KOPT-K1 (cell line): Measurements from ENCODE around the gene STPG3.

Experiments used
- H3K27ac ChIP-seq: fragments of 200-600 bp; sonication (generic); 2 replicates; pipeline ENCODE4 v1.5.1; 2016; ENCODE audit warnings: antibody characterized with exemption, mild to moderate bottlenecking, low read depth, low read length; ENCODE audit not compliant: poor library complexity, severe bottlenecking
- H3K36me3 ChIP-seq: fragments of 200-600 bp; sonication (generic); 2 replicates; pipeline ENCODE4 v1.5.1; 2017; ENCODE audit warnings: antibody characterized with exemption, mild to moderate bottlenecking, low read length, moderate library complexity; ENCODE audit not compliant: insufficient read depth
- H3K9me3 ChIP-seq: fragments of 200-600 bp; sonication (generic); 2 replicates; pipeline ENCODE4 v1.5.1; 2017; ENCODE audit warnings: antibody characterized with exemption, low read length, mild to moderate bottlenecking; ENCODE audit not compliant: insufficient read depth, poor library complexity, severe bottlenecking

The STPG3 gene

DNA sequence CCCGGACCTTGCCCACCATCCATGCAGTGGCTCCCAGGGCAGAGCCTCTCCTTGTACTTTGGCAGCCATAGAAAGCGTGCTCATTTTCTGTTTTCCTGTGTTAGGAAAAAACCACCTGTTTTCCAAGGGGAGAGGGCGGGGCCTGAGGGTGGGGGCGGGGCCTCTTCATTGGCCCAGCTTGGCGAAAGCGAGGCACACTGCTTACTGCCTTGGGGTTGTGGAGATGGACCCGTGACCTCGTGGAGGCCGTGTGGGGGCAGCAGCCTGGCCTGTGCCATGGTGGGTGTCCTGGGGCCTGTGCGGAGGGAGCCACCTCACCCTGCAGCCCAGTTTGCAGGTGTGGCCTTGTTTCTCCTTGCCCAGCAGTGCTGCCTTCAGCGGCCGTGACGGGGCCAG, 22.0 kb downstream of the STPG3 start:
- no peak overlapping the region for H3K27ac ChIP-seq
- H3K36me3 ChIP-seq, result peaks cover 38% of the 10 kb centered on the region

DNA sequence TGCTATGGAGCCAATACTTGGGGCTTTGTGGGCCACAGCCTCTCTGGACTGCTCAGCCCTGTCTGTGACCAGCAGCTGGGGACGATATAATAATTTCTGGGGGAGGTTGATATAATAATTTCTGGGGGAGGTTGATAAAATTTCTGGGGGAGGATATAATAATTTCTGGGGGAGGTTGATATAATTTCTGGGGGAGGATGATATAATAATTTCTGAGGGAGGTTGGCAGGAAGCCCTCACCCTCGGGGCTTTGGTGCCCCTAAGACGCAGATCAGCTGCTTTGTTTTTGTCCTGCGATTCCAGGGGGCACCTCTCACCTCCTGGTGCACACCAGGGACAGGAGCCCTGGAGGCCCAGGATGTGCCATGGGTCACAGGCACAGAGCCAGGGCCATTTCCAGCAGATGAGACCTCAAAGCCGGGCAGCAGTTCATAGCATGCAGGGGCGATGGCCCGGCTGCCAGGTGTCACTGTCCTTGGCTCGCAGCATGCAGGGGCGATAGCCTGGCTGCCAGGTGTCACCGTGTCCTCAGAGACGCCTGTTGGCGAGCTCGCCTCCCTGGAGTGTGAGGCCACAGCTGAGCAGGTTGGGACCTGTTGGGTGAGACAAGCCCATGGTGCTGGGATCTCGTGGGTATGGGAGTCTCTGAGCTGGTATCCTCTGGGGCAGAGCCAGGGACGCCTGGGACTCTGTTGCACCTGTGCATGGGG, 22.7 kb downstream of the STPG3 start:
- no peaks in the 10 kb centered on the region for H3K9me3 ChIP-seq
- no peak overlapping the region for H3K27ac ChIP-seq
- H3K36me3 ChIP-seq, result peaks cover 32% of the 10 kb centered on the region

More for the DNA sequence above, 22.0 kb downstream of the STPG3 start:
- no peaks in the 10 kb centered on the region for H3K9me3 ChIP-seq

DNA sequence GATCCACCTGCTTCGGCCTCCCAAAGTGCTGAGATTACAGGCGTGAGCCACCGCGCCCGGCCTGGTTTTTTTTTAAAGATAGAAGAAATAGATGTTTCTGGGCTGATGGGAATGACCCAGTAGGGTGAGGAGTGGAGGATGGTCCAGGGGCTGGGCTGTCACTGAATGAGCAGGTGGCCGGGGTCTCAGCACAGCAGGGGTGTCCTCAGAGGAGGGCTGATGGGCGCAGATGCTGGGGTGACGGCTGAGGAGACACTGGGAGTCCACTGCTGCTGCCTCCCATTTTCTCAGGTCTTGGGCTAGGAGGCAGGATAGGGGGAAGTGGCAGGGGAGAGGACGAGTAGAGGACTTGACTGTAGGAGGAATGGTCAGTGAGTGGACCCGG, 24.1 kb downstream of the STPG3 start:
- Histone ChIP-seq H3K36me3 (peaks cover 20% of the 10 kb centered on the region), H3K9me3 (no peaks in the 10 kb centered on the region), H3K27ac (no peak overlapping the region)

DNA sequence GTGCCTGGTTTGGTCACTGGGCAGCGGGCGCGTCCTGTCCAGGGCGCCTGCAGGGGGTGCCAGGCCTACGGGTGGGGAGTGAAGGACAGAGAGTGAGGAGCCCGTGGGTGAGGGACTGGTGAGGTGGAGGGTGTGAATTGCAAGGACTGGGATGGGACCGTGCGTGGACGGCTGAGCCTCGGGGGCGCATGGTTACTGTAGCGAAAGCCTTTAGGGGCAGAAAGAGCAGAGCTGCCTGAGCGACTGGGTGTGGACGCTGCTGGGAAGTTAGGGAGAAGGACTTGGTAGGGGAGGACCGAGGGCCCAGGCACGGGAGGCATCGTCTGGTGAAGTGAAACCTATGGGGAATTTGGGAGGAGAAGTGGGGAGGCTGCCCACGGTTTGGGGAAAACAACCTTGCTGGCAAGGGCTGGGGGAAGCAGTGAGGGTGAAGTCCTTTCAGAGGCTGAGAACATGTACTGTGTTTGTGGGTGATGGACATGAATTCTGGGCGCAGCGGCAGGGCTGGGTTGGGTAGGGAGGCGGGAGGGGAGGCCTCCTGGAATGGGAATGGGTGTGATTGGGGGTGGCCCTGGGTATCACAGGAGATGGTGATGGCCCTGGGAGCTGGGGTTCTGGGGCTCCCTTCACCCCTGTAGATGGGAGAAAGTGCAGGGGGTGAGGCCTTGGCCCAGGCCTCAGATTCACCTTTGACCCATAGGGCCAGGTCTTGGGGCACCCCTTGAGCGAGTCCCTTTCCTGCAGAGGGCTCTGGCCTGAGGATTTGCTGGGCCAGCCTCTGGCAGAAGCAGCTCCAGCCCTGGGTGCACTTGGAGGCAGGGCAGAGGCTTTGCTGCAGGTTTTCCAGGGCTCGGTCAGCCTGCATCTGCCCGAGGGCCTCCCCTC, 24.7 kb downstream of the STPG3 start:
- Histone ChIP-seq H3K27ac (no peak overlapping the region), H3K36me3 (peaks cover 20% of the 10 kb centered on the region), H3K9me3 (no peaks in the 10 kb centered on the region)

DNA sequence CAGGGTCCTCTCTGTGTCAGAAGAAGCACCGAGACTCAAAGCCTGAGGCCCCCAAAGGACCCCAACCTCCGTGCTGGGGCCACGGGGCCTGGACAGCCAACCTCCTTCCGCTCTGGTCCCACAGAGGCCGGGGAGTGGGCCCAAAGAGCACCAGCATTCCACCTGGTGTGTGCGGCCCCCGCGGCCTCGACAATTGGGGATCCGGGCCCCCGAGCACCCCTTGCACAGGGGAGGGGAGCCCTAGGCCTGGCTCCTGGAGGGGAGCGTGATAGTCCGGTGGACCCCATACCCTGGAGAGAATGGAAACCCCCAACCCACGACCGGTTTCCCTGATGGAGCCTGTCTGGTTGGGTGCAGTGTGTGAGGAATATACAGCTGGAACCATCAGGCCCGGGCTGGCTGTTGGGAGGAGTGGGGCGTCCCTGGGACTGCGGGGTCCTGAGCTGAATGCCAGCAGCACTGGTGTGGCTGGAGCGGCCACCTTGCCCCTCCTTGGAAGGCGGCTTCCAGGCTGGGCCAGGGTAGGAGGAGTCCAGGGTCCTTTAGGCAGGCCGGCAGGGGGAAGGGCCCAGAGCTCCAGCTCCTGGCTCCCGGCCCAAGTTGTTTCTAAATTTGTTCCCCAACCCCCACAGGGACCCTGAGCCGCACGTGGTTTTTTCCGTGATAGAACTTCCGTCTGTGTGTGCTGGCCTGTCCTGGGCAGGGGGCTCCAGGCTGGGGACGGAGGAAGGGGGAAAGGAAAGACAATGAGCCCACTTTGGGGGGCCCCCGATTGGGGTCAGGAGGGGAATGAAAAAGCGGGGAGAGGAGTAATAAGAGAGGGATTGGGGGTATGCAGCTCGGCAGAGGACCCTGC, 25.6 kb downstream of the STPG3 start:
- H3K36me3 ChIP-seq, result peaks cover 20% of the 10 kb centered on the region
- H3K9me3 ChIP-seq, result no peaks in the 10 kb centered on the region
- no peak overlapping the region for H3K27ac ChIP-seq

DNA sequence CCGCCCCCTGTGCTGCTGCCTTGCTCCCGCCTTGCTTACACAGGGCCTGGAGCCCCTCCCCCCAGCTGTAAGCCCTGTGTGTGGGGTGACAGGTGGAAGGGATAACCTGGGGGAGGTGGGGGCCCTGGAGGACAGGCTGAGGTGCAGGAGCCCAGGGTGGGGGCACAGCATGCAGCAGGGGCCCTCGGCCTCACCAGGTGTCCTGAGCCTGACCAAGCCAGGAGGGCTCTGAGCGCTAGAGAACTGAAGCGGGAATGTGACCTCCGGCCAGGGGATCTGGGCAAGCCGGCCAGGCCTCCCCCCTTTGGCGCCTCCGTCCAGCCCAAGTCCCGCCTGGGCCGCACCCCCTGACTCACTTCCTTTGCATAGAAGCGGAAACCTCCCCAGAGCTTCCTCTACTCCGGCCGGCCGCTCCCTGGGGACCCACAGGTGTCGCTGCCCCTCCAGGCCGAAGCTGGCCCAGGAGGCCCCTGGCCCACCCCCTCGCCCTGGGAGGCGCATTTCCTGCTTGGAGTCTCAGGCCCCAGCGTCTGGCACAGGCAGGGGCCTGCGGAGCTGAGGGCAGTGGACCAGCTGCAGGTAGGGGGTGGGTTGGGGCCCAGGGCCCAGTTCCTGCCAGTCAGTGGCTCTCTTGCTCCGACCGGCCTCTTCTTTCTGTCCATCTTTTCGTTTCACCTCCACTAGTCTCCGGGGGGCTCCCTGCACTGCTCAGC, 26.4 kb downstream of the STPG3 start, which contains the start of gene TOR4A:
TSS of gene TOR4A (plus strand) at position 398 of the 713 bp plus-strand sequence. CDS start 964 bp downstream, outside the sequence.
- H3K9me3 ChIP-seq, result no peaks in the 10 kb centered on the region
- peaks cover 15% of the 10 kb centered on the region for H3K36me3 ChIP-seq
- H3K27ac ChIP-seq, result no peak within 1 kb of the TSS

DNA sequence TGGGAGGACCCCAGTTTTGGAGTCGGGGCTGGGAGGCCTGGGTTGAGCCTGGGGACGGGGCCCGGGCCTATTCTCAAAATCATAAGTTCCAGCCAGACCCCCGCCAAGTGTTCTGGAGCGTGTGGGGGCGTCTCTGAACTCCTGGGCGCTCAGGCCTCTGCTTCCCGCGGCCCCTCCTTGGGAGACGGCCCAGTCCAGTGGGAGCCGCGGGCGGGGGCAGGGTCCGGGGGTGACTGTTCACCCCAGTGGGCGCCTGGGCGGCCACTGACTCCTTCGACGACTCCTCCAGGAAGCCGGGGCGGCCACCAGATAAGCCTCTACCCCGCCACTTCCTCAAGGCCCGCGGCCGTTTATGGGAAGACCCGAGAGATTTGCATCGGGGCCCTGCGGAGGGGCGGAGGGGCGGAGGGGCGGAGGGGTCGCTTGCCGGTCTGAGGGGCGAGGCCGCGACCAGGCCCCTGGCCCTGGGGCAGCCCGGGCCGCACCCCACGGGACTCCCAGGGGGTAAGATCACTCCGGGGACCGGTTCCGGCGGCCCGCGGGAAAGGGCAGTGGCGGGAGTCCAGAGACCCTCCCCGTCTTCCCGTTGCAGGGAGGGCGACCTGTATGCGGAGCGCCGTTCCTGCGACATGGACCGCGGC, 27.1 kb downstream of the STPG3 start:
- H3K9me3 ChIP-seq, result no peaks in the 10 kb centered on the region
- peaks cover 8% of the 10 kb centered on the region for H3K36me3 ChIP-seq
- no peak overlapping the region for H3K27ac ChIP-seq

DNA sequence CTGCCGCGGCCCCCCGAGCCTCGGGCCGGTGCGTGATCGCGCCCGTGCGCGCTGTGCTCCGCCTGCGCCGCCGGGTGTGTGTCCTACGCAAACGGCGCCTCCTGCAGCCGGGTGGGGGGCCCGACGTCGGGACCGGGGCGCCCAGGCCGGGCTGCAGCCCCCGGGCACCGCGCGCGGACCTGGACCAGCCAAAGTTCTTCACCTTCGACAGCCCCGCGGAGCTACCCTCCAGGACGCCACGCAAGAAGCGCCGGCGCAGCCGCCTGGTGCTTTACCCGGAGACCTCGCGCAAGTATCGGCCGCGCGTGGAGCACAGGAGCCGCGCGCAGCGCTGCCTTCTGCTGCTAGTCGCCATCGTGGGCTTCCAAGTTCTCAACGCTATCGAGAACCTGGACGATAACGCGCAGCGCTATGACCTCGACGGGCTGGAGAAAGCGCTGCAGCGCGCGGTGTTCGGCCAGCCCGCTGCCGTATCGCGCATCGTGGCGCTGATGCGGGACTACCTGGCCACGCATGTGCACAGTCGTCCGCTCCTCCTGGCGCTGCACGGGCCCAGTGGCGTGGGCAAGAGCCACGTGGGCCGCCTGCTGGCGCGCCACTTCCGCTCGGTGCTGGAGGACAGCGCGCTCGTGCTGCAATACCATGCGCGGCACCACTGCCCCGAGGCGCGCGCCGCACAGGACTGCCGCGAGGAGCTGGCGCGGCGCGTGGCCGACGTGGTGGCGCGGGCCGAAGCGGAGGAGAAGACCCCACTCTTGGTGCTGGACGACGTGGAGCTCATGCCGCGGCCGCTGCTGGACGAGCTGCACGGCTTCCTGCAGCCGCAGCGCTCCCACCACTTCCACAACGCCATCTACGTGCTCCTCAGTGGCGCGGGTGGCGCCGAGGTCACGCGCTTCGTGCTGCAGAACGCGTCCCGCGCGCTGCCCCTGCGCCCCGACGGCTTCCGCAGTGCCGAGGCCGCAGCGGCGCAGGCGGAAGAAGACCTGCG, 27.9 kb downstream of the STPG3 start:
- Histone ChIP-seq H3K27ac (no peak overlapping the region), H3K9me3 (no peaks in the 10 kb centered on the region), H3K36me3 (peaks cover 2% of the 10 kb centered on the region; the same call in 1 of the 2 replicates)

DNA sequence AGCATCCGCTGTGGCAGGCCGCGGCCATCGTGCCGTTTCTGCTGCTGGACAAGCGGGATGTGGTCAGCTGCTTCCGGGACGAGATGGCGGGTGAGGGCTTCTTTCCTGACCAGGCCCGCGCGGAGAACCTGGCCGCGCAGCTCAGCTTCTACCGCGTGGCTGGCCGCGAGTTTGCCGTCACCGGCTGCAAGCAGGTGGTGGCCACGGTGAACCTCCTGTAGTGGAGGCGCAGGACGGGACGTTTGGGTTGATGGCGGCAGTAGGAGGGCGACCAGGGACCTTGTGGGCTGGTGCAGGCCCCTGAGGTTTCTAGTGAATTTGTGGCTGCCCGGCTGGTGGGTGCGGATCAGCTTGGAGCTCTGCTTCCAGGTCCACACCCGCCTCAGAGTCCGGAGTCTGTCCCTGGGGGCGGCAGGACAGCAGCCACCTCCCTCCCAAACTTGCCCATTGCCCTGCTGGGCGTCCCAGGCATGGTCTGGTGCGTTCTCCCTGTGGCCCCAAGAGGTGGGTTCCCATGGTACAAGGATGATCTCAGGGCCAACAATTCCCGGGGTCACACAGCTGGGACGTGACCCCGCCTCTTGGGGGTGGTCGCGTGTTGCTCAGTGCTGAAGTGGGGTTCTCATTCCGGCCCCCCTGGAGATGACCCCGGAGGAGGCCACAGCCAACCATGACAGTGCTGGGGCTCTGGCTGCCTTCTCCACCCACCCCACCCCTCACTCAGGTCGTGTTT, 28.8 kb downstream of the STPG3 start:
- no peaks in the 10 kb centered on the region for H3K36me3 ChIP-seq
- no peak overlapping the region for H3K27ac ChIP-seq
- H3K9me3 ChIP-seq, result no peaks in the 10 kb centered on the region

DNA sequence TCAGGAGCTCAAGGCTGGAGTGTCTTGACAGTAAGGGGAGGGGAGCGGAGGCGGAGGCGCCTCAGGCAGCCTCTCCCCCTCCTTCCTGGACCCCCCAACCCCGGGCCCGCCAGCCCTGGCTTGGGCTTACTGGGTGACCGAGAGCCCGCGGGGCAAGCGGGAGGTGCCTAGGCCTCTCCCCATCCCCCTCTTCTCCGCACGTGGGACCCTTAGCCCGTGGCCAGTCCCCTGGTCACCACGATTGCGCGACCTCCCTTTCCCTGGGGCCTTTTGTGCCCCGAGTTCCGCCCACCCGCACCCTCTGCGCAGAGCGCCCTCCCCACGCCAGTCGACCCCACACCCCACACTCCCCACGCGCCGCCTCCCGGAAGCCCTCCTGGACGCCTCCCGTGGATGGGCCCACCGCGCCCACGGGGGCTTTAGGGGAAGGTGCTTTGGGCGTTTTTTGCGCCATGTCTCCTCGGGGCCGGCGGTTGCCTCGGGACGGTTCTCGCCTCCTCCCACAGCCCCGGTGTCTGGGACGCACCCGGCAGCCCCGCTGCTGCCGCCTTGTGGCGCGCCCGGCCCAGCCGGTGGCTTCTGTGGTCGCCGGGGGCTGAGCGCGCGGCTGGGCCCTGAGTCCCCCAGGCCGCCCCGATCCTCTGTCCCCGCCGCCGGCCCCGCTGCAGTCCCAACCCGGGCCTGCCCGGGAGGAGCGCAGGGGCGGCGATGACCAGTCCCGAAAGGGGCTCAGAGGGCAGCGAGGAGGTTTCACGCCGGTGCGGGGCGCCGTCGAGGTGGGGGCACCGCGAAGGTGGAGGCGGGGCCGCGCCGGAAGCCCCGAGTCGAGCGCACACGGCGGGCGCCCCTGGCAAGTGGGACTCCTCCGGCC, 29.6 kb downstream of the STPG3 start:
- Histone ChIP-seq H3K9me3 (no peaks in the 10 kb centered on the region), H3K36me3 (no peaks in the 10 kb centered on the region), H3K27ac (no peak overlapping the region)

DNA sequence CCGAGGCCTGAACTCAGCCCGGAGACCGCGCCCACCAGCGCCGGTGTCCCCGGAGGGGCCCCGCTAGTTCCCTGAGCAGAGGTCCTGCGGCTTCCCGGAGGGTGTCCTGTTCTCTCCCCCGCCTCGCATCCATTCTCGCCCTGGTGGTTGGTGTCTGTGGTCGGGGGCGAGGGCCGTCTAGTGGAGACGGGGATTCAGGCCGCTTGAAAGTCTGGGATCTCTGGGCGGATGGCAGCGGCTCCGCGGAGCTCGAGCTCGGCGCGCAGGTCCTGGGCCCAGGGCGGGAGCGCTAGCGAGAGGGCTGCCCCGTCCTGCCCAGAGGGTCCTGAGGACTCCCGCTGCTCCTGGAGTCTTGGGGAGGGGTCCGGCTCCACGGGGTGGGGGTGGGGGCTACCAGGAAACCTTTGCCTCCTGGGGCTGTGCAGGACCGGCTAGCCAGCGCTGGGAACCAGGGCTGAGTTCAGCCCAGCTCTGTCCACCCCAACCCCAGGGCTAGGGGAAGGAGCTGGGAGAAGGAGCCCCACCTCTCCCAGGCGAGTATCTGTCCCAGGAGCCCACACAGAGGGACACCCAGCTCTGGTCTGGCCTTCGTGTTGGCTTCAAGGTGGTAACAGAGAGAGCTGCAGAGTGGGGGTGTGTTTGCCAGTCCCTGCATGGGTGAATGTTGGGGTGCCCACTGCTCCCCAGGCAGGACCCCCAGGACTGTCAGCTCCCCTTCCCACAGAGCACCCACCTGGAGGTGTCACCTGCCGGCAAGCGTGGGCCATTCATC, 30.4 kb downstream of the STPG3 start:
- Histone ChIP-seq H3K27ac (no peak overlapping the region), H3K9me3 (no peaks in the 10 kb centered on the region), H3K36me3 (no peaks in the 10 kb centered on the region)
